Fibroblast of lung (primary cell): ENCODE results near the gene RERE.

Experiments used
- CTCF ChIP-seq, 2 donors: IDR thresholded peaks in 1 of 2; conservative IDR thresholded peaks in 1 of 2; 1 replicate in 1 of 2; 2 replicates in 1 of 2; pipeline ENCODE4 v1.5.1; 2011 to 2012; ENCODE audit warnings: low read length in 2 of 2, control low read depth in 1 of 2, inconsistent platforms in 1 of 2, low read depth in 1 of 2, mild to moderate bottlenecking in 1 of 2
- EZH2 ChIP-seq: IDR thresholded peaks from 2 replicates; pipeline ENCODE4 v1.5.1; 2012; ENCODE audit warnings: low read length, control low read depth, mild to moderate bottlenecking; ENCODE audit errors: missing control alignments

GRCh38 chr1:8817412-8818324, at the start of gene RERE:
- TF ChIP-seq CTCF (conservative IDR thresholded peaks at IDR 0.05 in 1 of 2, IDR thresholded peaks at IDR 0.05 in 1 of 2; ENCODE audit: low read depth in 1 of 2, low read length in 2 of 2) (no peak), EZH2 (no peak)
